Activated CD4-positive, alpha-beta T cell treated with anti-CD3 and anti-CD28 coated beads, Interleukin-2, Interleukin-6, amounts not matched to agents 100 ng/mL and 50 ng/mL, durations not matched to agents 16 hours and 8 hours (primary cell): Measurements from ENCODE around the gene PIK3CG.
A peak's percentile ranks its signal among the peaks of the same experiment; 100 is the strongest.
"Not testable (repeated sequence)": the region's sequence is repeated elsewhere in the genome, so short reads cannot be mapped to it uniquely, and the experiment has no call there.

Source experiments
- DNase-seq: peaks from one replicate; pipeline ENCODE4 v3.0.0-alpha.2; 2020

Gene PIK3CG

DNA sequence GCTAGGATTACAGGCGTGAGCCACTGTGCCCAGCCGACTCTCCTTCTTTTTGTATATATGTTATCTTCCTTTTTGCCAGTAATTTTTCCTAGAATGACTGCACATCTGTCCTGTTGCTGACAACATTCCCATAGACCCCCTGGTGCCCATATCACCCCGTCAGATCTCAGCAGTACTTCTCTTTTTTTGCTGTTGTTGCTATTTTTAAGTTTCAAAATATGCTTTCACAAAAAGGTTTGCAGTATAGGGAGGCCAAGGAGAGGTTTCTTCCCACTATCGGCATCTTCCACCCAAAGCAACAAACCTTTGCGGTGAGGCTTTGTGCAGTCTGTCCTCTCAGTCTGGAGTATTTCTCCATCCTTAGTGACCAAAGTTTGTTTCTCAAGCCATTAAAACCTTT lies 23.1 kb downstream of the PIK3CG start:
- no peak for DNase-seq

GRCh38 chr7:106890952-106891351 lies 25.9 kb downstream of the PIK3CG start:
- DNase-seq = no peak

DNA sequence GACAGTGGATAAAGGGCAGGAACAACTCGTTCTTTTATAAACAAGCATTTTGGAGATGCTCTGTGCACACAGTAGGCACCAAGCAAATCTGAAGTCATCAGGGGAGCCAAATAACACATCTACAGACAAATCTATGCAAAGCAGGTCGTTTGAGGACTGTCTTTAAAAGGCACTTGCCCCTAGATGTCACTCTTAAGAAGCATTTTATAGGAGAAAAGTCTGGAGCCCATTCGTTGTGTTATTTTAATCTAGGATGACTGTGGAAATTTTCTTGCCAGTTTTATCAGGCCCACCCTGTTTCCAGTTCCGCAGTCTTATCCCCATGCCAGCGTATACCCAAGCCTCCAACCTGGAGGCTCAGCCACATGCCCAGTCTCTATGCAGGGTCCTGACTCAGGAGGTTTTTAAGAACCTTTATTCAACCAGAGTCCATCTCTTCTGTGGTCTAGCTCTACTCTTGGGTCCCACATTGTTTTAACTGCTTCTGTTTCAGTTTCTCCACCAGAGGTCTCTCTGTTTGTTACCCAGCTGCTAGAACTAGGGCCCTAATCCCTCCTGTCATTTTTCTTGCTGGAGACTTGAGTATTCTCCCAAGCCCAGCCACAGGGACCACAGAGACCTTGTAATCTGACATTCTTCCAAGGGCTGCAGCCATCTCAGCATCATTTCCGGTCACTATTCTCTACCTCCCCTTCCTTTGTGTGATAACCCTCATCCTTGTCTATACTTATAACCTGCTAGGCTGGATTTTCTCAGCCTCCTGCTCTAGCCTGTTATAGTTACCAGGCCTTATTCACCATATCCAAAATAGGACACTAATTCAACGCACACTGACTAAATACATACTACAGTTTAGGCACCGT lies 26.7 kb downstream of the PIK3CG start:
- no peak for DNase-seq

DNA sequence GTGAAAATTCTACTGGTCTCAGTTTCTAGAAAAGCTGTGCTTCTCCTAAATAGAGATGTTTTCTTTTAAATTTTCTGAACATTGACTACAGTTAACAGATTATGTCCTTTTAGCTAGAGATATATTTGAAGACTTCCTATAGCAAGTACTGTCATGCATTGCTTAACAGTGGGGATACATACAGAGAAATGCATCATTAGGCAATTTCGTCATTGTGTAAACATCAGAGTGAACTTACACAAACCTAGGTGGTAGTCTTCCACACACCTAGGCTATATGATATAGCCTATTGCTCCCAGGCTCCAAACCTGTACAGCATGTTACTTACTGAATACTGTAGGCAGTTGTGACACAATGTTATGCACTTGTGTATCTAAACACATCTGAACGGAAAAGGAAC lies 28.5 kb downstream of the PIK3CG start:
- DNase-seq = no peak

DNA sequence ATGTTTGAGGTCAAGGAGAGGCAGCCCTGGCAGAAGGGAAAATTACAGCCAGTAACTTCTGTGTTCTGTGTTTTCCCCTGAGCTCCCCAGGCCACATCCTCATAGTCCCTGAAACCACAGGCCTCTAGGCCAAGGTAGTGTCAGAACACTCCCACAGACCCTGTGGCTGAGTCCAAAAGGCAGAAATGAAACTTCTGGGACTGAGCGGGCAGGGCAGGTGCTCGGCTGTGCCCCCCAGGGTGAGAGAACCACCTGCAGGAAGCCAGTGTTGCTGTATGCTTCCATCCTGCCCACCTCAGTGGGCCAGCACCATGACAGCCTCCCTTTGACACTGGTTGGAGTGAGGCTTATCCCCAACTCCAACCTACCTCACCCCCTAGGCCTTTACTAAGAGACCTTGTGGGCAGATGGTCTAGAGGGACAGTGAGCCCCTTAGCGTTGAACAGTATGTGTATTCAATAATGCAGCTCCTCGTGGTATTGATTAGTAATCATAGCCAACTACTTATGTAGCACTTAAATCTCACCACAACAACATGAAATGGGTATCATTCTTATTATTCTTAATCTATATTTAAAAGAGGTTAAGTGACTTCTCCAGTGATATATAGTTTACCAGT lies 30.3 kb downstream of the PIK3CG start:
- DNase-seq = peak; percentile 23

DNA sequence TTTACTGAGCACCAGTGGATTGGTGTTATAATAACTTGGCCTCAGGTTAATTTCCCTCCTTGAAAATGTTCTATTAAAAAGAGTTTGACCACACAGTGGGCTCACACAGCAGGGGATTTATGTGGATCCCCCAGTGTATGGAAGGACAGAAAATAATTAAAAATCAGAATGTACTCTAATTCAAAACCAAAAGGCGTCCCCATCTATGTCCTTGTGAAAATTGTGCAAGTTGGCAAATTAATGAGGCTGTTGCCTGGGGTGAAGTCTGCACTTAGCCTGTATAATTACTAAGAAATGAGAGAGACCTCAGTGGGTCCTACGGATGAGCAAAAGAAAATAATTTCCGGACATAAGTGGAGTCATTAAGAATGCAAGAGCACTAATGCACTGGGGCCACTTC lies 31.1 kb downstream of the PIK3CG start:
- no peak for DNase-seq

- DNase-seq = not testable (repeated sequence)
Measured at GRCh38 chr7:106897553-106897952, 32.5 kb downstream of the PIK3CG start.

GRCh38 chr7:106898967-106899366 lies 33.9 kb downstream of the PIK3CG start:
- DNase-seq = not testable (repeated sequence)

DNA sequence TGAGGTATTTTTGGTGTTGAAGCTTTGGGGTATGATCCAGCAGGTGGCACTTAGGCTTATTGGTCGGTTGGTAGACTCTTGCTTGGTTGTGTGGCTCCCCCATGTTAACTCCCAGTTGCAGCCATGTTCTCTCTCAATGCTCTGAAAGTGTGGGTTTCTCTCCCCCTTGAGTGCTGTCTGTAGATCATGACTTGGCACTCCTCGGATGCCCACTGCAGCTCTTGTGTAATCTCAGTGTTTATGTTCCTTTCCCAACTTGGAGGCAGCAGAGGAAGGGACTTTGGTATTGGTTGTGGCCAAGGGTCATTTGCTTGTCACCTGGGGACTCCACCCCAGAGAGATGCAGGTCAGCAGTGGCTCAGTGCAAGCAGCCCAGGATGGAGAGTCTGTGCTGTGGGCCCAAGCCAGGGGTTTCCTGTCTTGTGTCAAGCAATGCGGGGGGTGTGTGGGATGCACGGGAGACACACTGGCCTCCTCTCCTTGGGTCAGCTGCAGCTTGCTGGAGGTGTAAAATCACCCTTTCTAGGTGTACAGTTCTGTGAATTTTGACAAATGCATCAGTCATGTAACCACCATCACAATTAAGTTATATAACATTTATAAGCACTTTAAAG lies 36.9 kb downstream of the PIK3CG start:
- no peak for DNase-seq

DNA sequence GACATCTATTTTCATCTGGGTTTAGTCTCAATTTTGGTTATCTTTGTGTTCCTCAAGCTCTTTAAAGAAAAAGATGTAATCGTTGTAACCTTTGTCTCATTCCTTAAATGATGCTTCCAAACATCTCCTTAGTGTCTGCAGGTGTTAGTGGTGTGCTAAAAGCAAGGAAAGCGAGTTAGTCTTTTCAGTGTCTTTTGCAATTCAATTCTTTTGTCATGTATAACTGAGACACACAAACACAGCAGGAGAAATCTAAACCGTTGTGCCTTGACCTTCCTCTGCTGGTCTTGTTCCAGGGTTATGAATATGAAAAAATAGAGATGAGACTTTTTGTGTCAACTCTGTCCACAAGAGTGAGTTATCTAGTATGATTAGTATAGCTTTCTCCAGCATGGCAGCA lies 40.7 kb downstream of the PIK3CG start:
- no peak for DNase-seq

- no peak for DNase-seq
Measured at GRCh38 chr7:106911959-106912358, 46.9 kb downstream of the PIK3CG start.

DNA sequence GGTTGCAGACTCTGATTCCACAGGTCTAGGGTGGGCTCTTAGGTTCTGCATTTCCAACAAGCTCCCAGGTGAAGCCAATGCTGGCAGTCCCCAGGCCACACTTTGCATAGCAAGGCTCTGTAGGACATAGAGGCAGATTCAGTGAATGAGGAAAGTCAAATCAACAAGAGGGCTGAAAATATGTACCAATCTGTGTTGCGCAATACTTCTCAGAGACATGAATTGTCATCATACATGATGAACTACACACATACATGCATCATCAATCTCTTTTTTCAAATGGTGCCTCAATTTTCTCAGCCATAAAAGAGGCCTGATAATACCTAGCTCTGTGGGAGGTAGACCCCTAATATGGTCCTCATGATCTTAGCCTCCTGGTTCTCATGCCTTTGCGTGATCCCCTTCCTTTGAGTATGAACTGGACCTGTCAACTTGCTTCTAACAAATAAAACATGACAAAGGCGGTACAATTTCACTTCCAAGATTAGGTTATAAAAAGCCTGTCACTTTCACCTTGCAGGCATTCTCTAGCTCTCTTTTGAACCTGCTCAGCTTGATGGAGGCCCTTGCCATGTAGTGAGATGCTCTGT lies 49.0 kb downstream of the PIK3CG start:
- DNase-seq = no peak

DNA sequence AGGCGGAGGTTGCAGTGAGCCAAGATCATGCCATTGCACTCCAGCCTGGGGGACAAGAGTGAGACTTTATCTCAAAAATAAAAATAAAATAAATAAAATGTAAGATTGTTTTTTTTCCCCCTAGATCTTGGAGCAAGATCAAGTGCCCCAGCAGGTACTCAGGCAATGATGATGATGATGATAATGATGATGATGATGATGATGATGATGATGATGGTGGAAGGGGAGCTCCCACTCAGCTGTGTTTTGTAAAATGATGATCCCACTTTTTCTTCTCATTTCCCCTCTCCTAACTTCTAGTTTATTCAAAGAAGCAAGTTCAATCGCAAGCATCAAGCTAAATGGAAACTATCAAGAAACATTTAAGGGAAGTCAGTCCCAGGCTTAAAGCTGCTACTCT lies 50.3 kb downstream of the PIK3CG start:
- DNase-seq = no peak

DNA sequence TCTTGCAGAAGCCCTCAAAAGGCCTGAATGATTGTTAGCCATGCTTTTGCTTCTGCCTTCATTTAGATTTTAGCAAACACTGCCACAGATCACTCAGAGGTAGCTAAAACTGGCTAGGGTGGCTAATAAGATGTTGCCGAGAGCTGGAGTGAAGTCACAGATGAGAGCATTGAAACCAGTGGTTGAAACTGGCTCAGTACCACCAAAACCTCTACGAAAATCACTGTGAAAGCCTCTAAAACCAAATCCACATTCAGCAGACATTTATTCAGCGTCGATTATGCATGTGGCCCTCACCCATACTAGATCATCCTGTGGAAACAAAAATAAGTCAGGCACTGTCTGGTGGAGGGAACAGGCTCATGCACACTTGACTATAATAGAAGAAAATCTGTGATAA lies 50.8 kb downstream of the PIK3CG start:
- DNase-seq = peak; percentile 73

GRCh38 chr7:106916679-106917078 lies 51.6 kb downstream of the PIK3CG start:
- DNase-seq = no peak

DNA sequence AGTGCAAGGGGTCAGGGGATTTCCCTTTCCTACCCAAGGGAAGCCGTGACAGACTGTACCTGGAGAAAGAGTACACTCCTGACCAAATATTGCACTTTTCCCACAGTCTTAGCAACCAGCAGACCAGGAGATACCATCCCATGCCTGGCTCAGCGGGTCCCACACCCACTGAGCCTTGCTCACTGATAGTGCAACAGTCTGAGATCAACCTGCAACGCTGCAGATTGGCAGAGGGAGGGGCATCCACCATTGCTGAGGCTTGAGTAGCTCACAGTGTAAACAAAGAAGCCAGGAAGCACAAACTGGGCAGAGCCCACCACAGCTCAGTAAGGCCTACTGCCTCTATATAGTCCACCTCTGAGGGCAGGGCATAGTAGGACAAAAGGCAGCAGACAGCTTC lies 53.9 kb downstream of the PIK3CG start:
- no peak for DNase-seq

GRCh38 chr7:106924468-106924867 lies 59.4 kb downstream of the PIK3CG start:
- DNase-seq = not testable (repeated sequence)

- no peak for DNase-seq
Measured at GRCh38 chr7:106926892-106927291, 61.8 kb downstream of the PIK3CG start.

GRCh38 chr7:106927536-106927935 lies 62.5 kb downstream of the PIK3CG start:
- no peak for DNase-seq

- DNase-seq = not testable (repeated sequence)
Measured at GRCh38 chr7:106929616-106930015, 64.5 kb downstream of the PIK3CG start.

GRCh38 chr7:106936236-106936635 lies 71.2 kb downstream of the PIK3CG start:
- DNase-seq = no peak

DNA sequence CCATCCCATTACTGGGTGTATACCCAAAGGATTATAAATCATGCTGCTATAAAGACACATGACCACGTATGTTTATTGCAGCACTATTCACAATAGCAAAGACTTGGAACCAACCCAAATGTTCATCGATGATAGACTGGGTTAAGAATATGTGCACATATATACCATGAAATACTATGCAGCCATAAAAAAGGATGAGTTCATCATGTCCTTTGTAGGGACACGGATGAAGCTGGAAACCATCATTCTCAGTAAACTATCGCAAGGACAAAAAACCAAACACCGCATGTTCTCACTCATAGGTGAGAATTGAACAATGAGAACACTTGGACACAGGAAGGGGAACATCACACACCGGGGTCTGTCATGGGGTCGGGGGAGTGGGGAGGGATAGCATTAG lies 73.0 kb downstream of the PIK3CG start:
- not testable (repeated sequence) for DNase-seq

GRCh38 chr7:106938803-106939202 lies 73.7 kb downstream of the PIK3CG start:
- no peak for DNase-seq
